Right lobe of liver (tissue), 4 donors: Measurements from ENCODE around the gene NLRP6.
"Not testable (repeated sequence)": the region's sequence is repeated elsewhere in the genome, so short reads cannot be mapped to it uniquely, and the experiment has no call there.

Experiments
- CTCF ChIP-seq, 4 donors: fragments of 200-600 bp in 3 of 4; fragments of 450-650 bp in 1 of 4; IDR thresholded peaks; one replicate each; pipeline versions ENCODE4 v1.5.1 to v1.8.0; 2016 to 2022; ENCODE audit warnings: antibody characterized with exemption in 4 of 4, mild to moderate bottlenecking in 2 of 4
- POLR2A ChIP-seq: fragments of 450-650 bp; IDR thresholded peaks from one replicate; pipeline ENCODE4 v1.6.1; 2017; ENCODE audit warnings: antibody characterized with exemption, mild to moderate bottlenecking
- donor health status: DM: no; HTN: no; CAD: no.
- donor health status: DM: no; HTN: no; CAD: no.
- donor health status: DM: no; HTN: yes; CAD: no.

- not testable (repeated sequence) for TF ChIP-seq CTCF (IDR thresholded peaks at IDR 0.05); POLR2A
Measured at GRCh38 chr11:319888-320273, 41.7 kb downstream of the NLRP6 start.
